Endothelial cell of umbilical vein (primary cell): Measurements from ENCODE around the gene SRGAP3. TPM values are rescaled to one million over a fixed set of nuclear protein-coding genes. Genes with fewer than 3 reads are reported as not detected.

Source experiments
- BruUV-seq: library from RNA; stranded (reverse); fragments of 400-500 nt; replicated peaks from 2 replicates; lab custom pipeline; 2021; lab: Mats Ljungman, UMichigan
- CTCF ChIA-PET: fragments of 300-600, 350-600 bp; sonication (Branson Sonifier 250); formaldehyde crosslinking; loops from one replicate; lab custom pipeline; 2021; ENCODE audit warnings: antibody characterized with exemption, inconsistent platforms; lab: Charles Lee
- POLR2A ChIA-PET: fragments of 300-600, 350-600 bp; sonication (Branson Sonifier 250); formaldehyde crosslinking; loops from one replicate; lab custom pipeline; 2021; ENCODE audit warnings: antibody characterized with exemption, inconsistent platforms; lab: Charles Lee
- DNase-seq: peaks from one replicate; pipeline ENCODE4 v3.0.0-alpha.2; 2011; ENCODE audit warnings: low read depth, low spot score
- FAIRE-seq: peaks from 2 replicates; lab custom pipeline; 2011; peaks lifted over from hg19 to GRCh38; lab: Jason Lieb, UNC
- H2AFZ ChIP-seq: 2 replicates; pipeline ENCODE4 v1.6.0; 2012; ENCODE audit warnings: low read depth, low read length, control low read depth, inconsistent platforms
- H3K27ac ChIP-seq: 2 replicates; pipeline ENCODE4 v1.5.1; 2011; ENCODE audit warnings: low read depth, mild to moderate bottlenecking, control low read depth, low read length, moderate library complexity; ENCODE audit not compliant: insufficient read depth
- H3K27me3 ChIP-seq, 2 experiments: 2 replicates each; pipeline versions ENCODE4 v1.6.0 to v1.6.1; 2011; ENCODE audit warnings: low read length in 2 of 2, mixed read lengths in 1 of 2; ENCODE audit not compliant: control insufficient read depth in 2 of 2, insufficient read depth in 2 of 2
- H3K36me3 ChIP-seq, 2 experiments: 2 replicates in 1 of 2; 3 replicates in 1 of 2; pipeline ENCODE4 v1.5.1; 2011; ENCODE audit warnings: low read length in 2 of 2, mild to moderate bottlenecking in 1 of 2, moderate library complexity in 1 of 2; ENCODE audit not compliant: control insufficient read depth in 2 of 2, insufficient read depth in 2 of 2; ENCODE audit errors: extremely low read depth in 1 of 2
- H3K4me1 ChIP-seq: 3 replicates; pipeline ENCODE4 v1.5.1; 2011; ENCODE audit warnings: mild to moderate bottlenecking, low read length; ENCODE audit not compliant: control insufficient read depth, insufficient read depth; ENCODE audit errors: extremely low read depth
- H3K4me2 ChIP-seq: 2 replicates; pipeline ENCODE4 v1.6.1; 2011; ENCODE audit warnings: low read length, control low read depth, mixed read lengths; ENCODE audit not compliant: insufficient read depth
- H3K4me3 ChIP-seq, 3 experiments: fragments of 200-600 bp in 1 of 3; sonication (generic), shearing (Covaris generic) in 1 of 3; replicated peaks in 1 of 3; 2 replicates each; pipeline ENCODE4 v1.5.1; 2011 to 2016; ENCODE audit warnings: control low read depth in 3 of 3, low read length in 3 of 3, mild to moderate bottlenecking in 2 of 3, inconsistent platforms in 1 of 3, low read depth in 1 of 3, moderate library complexity in 1 of 3; ENCODE audit not compliant: insufficient read depth in 1 of 3
- H3K79me2 ChIP-seq: 2 replicates; pipeline ENCODE4 v1.6.0; 2012; ENCODE audit warnings: low read length, inconsistent platforms; ENCODE audit not compliant: control insufficient read depth, insufficient read depth
- H3K9ac ChIP-seq: replicated peaks from 2 replicates; pipeline ENCODE3; 2011; ENCODE audit warnings: low read length, control low read depth; ENCODE audit not compliant: insufficient read depth; ENCODE audit errors: extremely low read depth
- H3K9me1 ChIP-seq: replicated peaks from 3 replicates; pipeline ENCODE4 v1.6.0; 2011; ENCODE audit warnings: mild to moderate bottlenecking, low read length; ENCODE audit not compliant: control insufficient read depth, insufficient read depth; ENCODE audit errors: extremely low read depth
- H3K9me3 ChIP-seq: replicated peaks from 2 replicates; pipeline ENCODE4 v1.5.1; 2012; ENCODE audit warnings: low read length, inconsistent platforms; ENCODE audit not compliant: control insufficient read depth, insufficient read depth
- H4K20me1 ChIP-seq: replicated peaks from 2 replicates; pipeline ENCODE3; 2011; ENCODE audit warnings: mild to moderate bottlenecking, low read length; ENCODE audit not compliant: control insufficient read depth, insufficient read depth; ENCODE audit errors: extremely low read depth
- EZH2 ChIP-seq: IDR thresholded peaks from 2 replicates; pipeline ENCODE4 v1.6.1; 2012; ENCODE audit warnings: borderline replicate concordance, low read depth, mild to moderate bottlenecking, moderate library complexity, low read length, inconsistent platforms; ENCODE audit not compliant: severe bottlenecking
- FOS ChIP-seq: IDR thresholded peaks from 2 replicates; pipeline ENCODE4 v1.6.1; 2011; ENCODE audit warnings: mild to moderate bottlenecking, low read length, moderate library complexity, borderline replicate concordance; ENCODE audit not compliant: insufficient read depth
- GATA2 ChIP-seq: IDR thresholded peaks from 2 replicates; pipeline ENCODE4 v1.7.0; 2011; ENCODE audit warnings: low read depth, mild to moderate bottlenecking, moderate library complexity, mixed read lengths, low read length; ENCODE audit not compliant: insufficient read length, insufficient read depth
- JUN ChIP-seq: IDR thresholded peaks from 2 replicates; pipeline ENCODE4 v1.6.1; 2011; ENCODE audit warnings: borderline replicate concordance, low read depth; ENCODE audit not compliant: insufficient read length, insufficient read depth
- MYC ChIP-seq: IDR thresholded peaks from one replicate; pipeline ENCODE4 v1.6.1; 2011; ENCODE audit warnings: mild to moderate bottlenecking, low read depth, low read length
- POLR2A ChIP-seq: IDR thresholded peaks from 2 replicates; pipeline ENCODE4 v1.6.1; 2012; ENCODE audit warnings: low read depth, mild to moderate bottlenecking, control low read depth, low read length
- POLR2AphosphoS5 ChIP-seq: IDR thresholded peaks from 2 replicates; pipeline ENCODE4 v1.6.1; 2012; ENCODE audit warnings: low read depth, mild to moderate bottlenecking, control low read depth, low read length, moderate library complexity; ENCODE audit not compliant: insufficient read depth
- dilution Hi-C: fragments of 300-500 bp; cut with MboI; formaldehyde crosslinking; loops from one replicate; pipeline ENCODE4 v1.15.0; 2019; ENCODE audit warnings: low sequenced_read_pairs; ENCODE audit not compliant: extremely low pct_ligation_motif_present
- intact Hi-C: fragments of 100-400 bp; cut with micrococcal nuclease; formaldehyde crosslinking; loops from one replicate; pipeline ENCODE4 v1.10.0; 2022
- polyA plus RNA-seq, 4 experiments: library from polyadenylated mRNA; depleted of rRNA in 3 of 4; stranded (reverse) in 3 of 4; unstranded in 1 of 4; fragments of >200 nt; gene quantifications; 2 replicates each; pipeline versions ENCODE4 v1.2.1 to v1.2.3, GENCODE V29; 2011 to 2012; ENCODE audit warnings: missing spikeins in 1 of 4
- total RNA-seq: library from RNA; stranded (reverse); gene quantifications from 2 replicates; pipeline ENCODE4 v1.2.3, GENCODE V29; 2021
- TF ChIP-seq, protein P1 (sequence below), 2 donors: IDR thresholded peaks; 1 replicate in 1 of 2; 2 replicates in 1 of 2; pipeline ENCODE4 v1.5.1; 2011; ENCODE audit warnings: low read length in 2 of 2, mild to moderate bottlenecking in 2 of 2, moderate library complexity in 2 of 2, control low read depth in 1 of 2, inconsistent platforms in 1 of 2, low read depth in 1 of 2; ENCODE audit not compliant: insufficient read depth in 1 of 2; ENCODE audit errors: extremely low read depth in 1 of 2
- TF ChIP-seq, protein P2 (sequence below): IDR thresholded peaks from 2 replicates; pipeline ENCODE4 v1.6.1; 2011; ENCODE audit not compliant: insufficient read depth, insufficient read length

SRGAP3 gene
- total and polyA plus RNA-seq, 2 donors (not counting 3 experiments of a cell fraction or from before 2014, with no cell fraction given), result 0.06 TPM; not detected in 1

DNA sequence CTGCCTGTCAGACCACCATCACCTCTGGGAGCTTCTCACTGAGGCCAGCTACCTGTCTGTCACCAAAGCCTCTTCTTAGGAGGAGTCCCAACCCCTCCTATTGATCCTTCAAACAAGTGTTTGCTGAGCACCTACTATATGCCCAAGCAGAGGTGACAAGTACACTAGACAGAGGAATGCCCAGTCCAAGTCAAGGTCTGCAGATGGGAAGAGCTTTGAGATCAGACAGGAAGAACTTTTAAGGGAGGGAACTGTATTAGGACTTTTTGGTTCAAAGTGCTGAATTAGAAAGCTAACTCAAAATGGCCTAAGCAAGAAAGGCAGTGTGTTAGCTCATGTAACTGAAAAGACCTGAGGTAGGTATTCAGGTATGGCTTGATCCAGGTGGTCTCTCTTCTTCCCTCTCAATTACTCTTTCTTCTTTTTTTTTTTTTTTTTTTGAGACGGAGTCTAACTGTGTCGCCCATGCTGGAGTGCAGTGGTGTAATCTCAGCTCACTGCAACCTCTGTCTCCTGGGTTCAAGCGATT lies 282.6 kb downstream of the SRGAP3 start:
- H4K20me1 ChIP-seq, result no peaks in the 10 kb centered on the region
- H3K4me2 ChIP-seq, result no peak overlapping the region
- no TSS peak for BruUV-seq
- peaks cover 28% of the 10 kb centered on the region for H3K4me1 ChIP-seq
- FAIRE-seq (no peak), DNase-seq (no peak)
- H3K27ac ChIP-seq, result no peak overlapping the region
- no peaks in the 10 kb centered on the region for H3K36me3 ChIP-seq
- H3K9ac ChIP-seq, result no peak overlapping the region
- dilution Hi-C loops (no loop called here), intact Hi-C loops (loop anchor here (5.0 to 10.0 kb wide), 2 partner anchors 302 to 1995 kb away; no protein-coding TSS in a partner anchor)
- TF ChIP-seq MYC (no peak), POLR2A (no peak), JUN (no peak), GATA2 (no peak)
- H2AFZ ChIP-seq, result no peak overlapping the region
- H3K79me2 ChIP-seq, result peaks cover 13% of the 10 kb centered on the region
- ChIA-PET POLR2A (no interaction called here), CTCF (interaction anchor here (1.2 to 1.9 kb wide), 2 partner anchors 197 to 335 kb away, joined by 3 to 5 read pairs; partner anchors contain the start of gene OXTR)
- no peaks in the 10 kb centered on the region for H3K9me3 ChIP-seq
- H3K9me1 ChIP-seq, result no peaks in the 10 kb centered on the region
- no peak overlapping the region for H3K4me3 ChIP-seq
- peaks cover 2 to 8% of the 10 kb centered on the region in 2 experiments for H3K27me3 ChIP-seq

DNA sequence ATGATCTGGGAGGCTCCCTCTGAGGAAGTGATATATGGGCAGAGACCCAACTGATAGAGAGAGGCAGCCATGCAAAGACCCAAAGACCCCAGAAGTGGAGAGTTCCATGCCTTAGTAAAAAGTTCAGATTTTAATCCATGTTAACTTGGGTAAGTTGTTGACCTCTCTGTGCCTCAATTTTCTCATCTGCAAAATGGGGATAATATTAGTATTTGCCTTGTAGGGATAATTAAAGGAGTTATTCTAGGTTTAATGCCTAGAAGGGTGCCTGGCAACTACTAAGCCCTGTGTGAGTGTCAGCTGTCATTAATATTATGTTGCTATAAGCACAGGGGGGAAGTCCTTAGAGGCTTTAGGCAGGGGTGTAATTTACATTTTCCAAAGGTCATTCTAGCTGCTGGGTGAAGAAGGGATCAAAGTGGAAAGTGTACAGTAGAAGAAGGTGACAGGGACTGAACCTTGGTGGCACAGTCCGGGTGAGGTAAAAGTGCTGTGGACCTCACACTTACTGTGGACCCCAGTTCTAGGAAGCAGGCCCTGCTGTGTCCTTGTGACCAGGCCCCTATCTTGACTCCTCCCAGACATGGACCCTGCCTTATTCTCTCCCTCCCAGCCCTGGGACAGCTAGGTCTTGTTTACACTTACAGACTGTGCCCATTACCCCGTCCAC lies 283.2 kb downstream of the SRGAP3 start:
- peaks cover 29% of the 10 kb centered on the region for H3K4me1 ChIP-seq
- no peaks in the 10 kb centered on the region for H3K9me1 ChIP-seq
- H3K36me3 ChIP-seq, result no peaks in the 10 kb centered on the region
- H3K9ac ChIP-seq, result no peak overlapping the region
- peaks cover 19% of the 10 kb centered on the region for H3K79me2 ChIP-seq
- DNase-seq (no peak), FAIRE-seq (no peak)
- ChIA-PET CTCF (interaction anchor here (1.9 to 2.2 kb wide), 3 partner anchors 21 to 336 kb away, joined by 5 to 21 read pairs (median 10); partner anchors contain the start of gene OXTR), POLR2A (no interaction called here)
- TF ChIP-seq, protein P1, sequence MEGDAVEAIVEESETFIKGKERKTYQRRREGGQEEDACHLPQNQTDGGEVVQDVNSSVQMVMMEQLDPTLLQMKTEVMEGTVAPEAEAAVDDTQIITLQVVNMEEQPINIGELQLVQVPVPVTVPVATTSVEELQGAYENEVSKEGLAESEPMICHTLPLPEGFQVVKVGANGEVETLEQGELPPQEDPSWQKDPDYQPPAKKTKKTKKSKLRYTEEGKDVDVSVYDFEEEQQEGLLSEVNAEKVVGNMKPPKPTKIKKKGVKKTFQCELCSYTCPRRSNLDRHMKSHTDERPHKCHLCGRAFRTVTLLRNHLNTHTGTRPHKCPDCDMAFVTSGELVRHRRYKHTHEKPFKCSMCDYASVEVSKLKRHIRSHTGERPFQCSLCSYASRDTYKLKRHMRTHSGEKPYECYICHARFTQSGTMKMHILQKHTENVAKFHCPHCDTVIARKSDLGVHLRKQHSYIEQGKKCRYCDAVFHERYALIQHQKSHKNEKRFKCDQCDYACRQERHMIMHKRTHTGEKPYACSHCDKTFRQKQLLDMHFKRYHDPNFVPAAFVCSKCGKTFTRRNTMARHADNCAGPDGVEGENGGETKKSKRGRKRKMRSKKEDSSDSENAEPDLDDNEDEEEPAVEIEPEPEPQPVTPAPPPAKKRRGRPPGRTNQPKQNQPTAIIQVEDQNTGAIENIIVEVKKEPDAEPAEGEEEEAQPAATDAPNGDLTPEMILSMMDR (IDR thresholded peaks at IDR 0.05; ENCODE audit: extremely low read depth in 1 of 2, insufficient read depth in 1 of 2, low read depth in 1 of 2, low read length in 2 of 2), result no peak
- no peak for TF ChIP-seq EZH2
- no peak for TF ChIP-seq FOS
- TF ChIP-seq GATA2, result no peak
- TF ChIP-seq, protein P2, sequence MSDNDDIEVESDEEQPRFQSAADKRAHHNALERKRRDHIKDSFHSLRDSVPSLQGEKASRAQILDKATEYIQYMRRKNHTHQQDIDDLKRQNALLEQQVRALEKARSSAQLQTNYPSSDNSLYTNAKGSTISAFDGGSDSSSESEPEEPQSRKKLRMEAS, result no peak
- TF ChIP-seq MYC, result no peak
- TF ChIP-seq POLR2A, result no peak
- TF ChIP-seq POLR2AphosphoS5, result no peak
- no peak for TF ChIP-seq JUN
- no peak overlapping the region for H2AFZ ChIP-seq
- no peaks in the 10 kb centered on the region for H4K20me1 ChIP-seq
- no peak overlapping the region for H3K4me3 ChIP-seq
- dilution Hi-C loops (no loop called here), intact Hi-C loops (loop anchor here (5.0 to 10.0 kb wide), 2 partner anchors 301 to 1996 kb away; no protein-coding TSS in a partner anchor)
- H3K27me3 ChIP-seq, result peaks cover 2 to 6% of the 10 kb centered on the region in 2 experiments
- no TSS peak for BruUV-seq
- H3K27ac ChIP-seq, result no peak overlapping the region
- no peaks in the 10 kb centered on the region for H3K9me3 ChIP-seq
- H3K4me2 ChIP-seq, result no peak overlapping the region
